Occipital lobe (tissue), 2 donors: ENCODE results near the gene RPL36A. TPM values are rescaled to one million over a fixed set of nuclear protein-coding genes. Genes with fewer than 3 reads are reported as not detected.

Source experiments
- DNase-seq: peaks from one replicate; lab custom pipeline; 2025; lab: John Stamatoyannopoulos, UW
- total RNA-seq: library from RNA; depleted of rRNA; stranded (reverse); fragments of >200 nt; gene quantifications from one replicate; pipeline ENCODE4 v1.2.3, GENCODE V29; 2014

Gene RPL36A
- 287 TPM for total RNA-seq

- DNase-seq, result peak; percentile 73
Observed at GRCh38 chrX:101390664-101391525, at the start of gene RPL36A. Gene RPL36A, plus strand, starts transcription at chrX:101391011. Its CDS starts 33 bp downstream, at chrX:101391044.

GRCh38 chrX:101347859-101348451, 42.9 kb upstream of the RPL36A start:
- no peak for DNase-seq

GRCh38 chrX:101348452-101349192, 42.2 kb upstream of the RPL36A start, which contains the start of gene TIMM8A:
Gene TIMM8A, minus strand, starts transcription at chrX:101348742. Its CDS starts 78 bp downstream, at chrX:101348664.
- peak; percentile 56 for DNase-seq

GRCh38 chrX:101349193-101349562, 41.6 kb upstream of the RPL36A start:
- DNase-seq, result no peak

DNA sequence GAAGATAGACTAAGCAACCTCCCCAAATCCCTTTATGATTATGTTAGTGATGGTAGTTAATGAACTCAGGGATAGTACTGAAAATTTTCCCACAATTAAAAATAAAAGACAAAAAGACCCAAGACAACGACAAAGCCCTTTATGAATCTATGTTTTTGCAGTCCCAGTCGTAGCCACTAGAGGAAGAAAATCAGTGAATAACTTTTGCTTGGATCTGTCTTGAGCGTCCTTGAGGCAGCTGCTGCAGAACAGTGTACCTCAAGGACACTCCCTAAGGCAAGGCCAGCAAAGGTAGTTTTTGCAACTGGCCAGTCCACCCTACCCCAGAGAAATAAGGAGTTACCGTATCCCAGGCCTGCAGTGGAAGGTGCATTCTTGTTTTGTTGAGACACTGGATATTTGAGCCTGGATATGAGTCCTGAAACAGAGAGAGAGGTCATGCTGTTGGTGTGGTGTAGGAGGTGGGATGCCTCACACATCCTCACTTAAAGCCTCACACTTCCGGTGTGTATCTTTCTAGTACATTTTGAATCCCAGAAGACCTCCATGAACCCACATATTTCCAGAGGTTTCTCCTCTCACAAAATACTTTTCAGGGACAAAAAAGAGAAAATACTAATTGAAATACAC, 33.5 kb upstream of the RPL36A start:
- DNase-seq, result no peak

DNA sequence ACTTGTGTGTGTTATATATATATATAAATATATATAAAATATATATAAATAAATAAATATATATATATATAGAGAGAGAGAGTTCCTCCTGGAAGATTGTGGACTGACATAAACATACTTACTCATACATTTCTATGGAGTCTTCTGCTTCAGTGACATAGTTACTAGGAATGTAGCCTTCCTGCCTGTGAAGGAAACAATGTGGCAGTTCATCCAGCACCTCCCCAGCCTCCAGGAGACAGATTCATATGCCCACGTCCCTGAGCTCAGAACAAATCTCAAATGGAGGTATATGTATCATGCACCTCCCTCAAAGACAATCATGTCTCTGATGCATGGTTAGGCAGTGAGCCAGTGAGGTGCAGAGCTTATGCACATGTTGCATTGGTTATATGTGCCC, 30.8 kb upstream of the RPL36A start:
- no peak for DNase-seq

GRCh38 chrX:101360390-101360789, 30.4 kb upstream of the RPL36A start:
- DNase-seq, result no peak

DNA sequence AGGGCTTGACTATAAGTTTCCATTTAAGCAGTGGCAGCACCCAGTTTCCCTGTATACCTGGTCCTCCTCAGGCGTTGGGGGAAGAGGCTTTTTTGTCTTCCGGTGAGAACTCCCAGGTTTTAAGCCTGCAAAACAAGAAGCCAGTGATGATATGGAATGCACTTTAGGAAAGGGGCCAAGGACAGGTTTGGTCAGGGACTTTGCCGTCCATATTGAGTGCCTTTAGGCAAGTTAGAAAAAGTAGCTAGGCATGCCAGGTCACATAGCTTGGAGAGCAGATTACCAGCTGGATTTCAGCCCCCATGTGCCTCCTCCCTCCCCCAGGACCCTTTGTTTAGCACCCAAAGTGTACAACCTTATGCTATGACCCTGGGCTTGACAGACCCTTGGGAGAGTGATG, 28.7 kb upstream of the RPL36A start:
- no peak for DNase-seq

GRCh38 chrX:101362757-101363156, 28.1 kb upstream of the RPL36A start:
- DNase-seq, result no peak

GRCh38 chrX:101365301-101365795, 25.5 kb upstream of the RPL36A start:
- no peak for DNase-seq

GRCh38 chrX:101368800-101369199, 22.0 kb upstream of the RPL36A start:
- DNase-seq, result no peak

- no peak for DNase-seq
Observed at GRCh38 chrX:101369687-101370086, 21.1 kb upstream of the RPL36A start.

DNA sequence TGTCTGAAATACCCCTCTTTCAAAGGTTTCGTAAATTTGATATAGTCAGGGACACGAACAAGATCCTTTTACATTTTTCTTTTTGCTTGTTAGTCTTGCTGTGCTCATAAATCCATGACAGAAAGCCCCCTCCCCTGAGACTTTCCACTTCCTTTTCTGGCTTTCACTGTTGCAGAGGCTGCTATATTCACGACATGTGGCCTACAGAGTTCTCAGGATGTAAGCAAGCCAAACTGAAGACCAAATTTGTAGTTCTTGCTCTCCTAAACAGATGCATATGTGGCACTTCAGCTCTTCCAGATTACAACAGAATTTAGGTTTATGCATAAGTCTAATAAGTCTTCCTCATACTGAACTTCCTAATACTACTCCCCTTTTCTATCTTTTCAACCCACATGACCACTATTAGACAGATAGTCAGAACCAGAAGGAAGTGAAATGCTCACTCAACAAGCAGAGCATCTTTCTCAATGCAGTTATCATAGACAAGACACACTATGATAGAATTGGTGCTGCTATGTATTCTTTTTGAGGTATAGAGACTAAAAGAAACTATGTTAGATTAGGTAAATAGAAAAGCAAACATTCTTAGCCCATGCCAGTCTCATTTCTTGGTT, 19.8 kb upstream of the RPL36A start:
- DNase-seq, result no peak

- DNase-seq, result no peak
Observed at GRCh38 chrX:101377547-101377946, 13.3 kb upstream of the RPL36A start.

DNA sequence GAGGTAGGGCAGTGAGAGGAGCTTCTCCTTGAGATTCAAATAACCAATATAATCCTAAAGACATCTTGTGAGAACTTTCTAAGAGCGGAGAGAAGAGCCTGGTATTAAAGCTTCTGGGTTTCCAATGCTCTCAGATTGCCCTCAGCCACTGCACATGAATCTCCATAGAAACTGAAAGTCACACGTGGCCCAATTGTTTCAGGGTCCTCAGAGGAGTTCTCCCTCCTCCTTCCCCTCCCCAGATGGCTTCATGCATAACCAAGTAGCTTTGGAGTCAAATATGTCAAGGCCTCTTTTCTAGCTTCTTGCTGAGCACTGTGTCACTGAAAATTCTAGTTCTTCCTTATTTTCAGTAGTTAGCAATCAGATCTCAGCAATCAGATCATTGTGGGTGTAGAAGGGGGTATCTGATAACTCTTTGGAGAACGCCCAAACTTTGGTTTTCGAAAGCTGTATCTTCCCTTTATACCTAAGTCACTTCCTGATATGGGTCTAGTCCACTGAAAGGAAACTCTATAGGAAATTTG, 7.1 kb upstream of the RPL36A start:
- DNase-seq, result no peak

DNA sequence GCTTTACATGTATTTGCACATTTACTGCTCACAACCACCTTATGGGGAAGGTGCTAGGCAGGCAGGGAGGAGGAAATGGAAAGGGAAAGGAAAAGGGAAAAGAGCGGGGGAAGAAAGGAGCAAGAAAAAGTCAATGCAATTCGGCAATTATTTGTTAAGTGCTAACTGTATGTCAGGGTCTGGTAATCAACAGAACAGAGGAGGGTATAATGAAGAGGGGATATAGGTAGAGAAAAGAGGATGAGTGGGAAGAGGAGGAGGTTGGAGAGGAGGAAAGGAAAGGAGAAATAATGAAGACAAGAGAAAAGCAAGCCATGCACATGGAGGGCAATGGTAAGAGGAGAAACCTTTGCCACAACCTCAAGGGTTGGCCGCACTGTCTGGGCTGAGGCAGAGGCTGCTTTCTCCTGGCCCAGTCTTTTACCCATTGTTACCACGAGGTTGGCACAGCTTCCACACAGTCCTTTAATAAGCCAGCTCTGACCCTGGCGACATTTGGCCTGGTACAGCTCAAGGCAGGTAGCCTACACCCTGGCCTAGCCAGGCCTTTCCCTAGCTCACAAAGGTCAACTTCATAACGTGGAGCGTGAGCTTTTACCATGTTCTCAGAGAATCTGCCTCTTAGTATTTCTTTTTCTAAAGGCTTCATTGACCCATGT, 5.7 kb upstream of the RPL36A start:
- DNase-seq, result no peak

DNA sequence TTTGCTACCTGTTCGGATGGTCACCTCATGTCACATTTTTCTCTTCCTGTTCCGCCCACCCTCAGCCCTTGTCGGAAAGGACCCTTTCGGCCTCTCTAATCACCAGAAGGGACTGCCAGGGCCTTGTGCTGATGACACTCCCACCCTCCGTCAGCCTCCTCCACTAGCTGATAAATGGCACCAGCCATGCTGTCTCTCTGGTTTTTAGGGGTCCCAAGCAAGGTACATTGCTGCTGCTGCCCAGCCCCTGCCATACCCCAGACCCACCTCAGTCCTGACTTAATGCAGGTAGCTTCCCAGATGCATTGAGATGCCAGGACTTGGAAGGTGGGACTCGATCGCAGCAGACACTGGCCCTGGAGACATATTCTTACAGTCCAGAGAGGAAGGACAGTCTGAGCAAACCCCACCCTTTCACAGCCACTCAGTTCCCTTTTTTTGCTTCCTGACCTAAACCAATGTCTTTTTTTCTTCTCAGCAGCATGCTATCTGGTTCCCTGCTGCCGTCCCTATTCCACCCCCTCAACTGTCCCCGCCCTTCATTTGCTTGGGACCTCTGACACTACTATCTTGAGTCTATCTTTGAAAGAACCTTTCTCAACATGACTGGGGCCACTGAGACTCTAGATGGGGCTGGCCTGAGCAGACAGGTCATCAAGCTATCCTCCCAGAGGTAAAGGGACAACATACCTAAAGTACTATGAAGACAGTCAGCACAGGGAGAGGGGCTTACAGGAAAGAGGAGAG, 4.8 kb upstream of the RPL36A start, which contains the start of gene BTK:
TSS of gene BTK (minus strand) at position 397 of the 747 bp plus-strand sequence. CDS start 10,907 bp downstream, outside the sequence.
- no peak for DNase-seq

DNA sequence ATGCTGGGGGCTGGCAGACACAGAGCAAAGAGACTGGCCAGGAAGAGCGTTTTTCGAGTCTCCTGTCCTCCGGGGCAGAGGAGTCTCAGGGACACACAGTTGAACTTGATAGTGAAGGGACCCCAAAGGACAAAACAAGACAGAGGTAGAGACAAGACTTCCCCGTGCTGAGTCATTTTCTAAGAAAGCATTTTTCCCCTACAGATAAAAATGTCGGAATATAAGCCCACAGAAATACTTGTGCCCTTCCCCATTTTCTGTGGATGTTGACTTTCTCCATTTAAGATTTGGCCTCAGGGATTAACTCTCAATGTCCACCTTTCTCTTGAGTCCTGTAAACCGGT, 4.3 kb upstream of the RPL36A start:
- no peak for DNase-seq

GRCh38 chrX:101388604-101389003, 2.2 kb upstream of the RPL36A start:
- no peak for DNase-seq

DNA sequence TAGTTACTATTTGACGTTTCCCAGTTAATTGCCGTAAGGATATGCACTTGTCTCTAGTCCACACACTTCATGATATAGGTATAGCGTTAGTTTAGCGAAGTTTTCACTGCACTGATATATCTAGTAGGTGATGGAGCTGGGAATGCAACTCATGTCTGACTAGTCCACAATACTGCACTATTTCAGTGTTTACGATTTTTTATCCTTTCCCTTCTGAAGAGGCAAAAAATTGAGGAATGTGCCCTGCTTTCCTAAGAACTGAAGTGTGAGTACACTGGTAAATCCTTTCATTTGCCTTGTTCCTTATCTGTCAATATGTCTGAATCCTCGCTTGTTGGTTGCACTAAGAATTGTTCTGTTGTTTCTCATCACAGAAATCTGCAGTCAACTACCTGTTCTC, 1.0 kb downstream of the RPL36A start:
- no peak for DNase-seq
